HEK293T (cell line): Measurements from ENCODE around the gene EPC1.

Experiments used
- CTCF ChIA-PET: fragments of 350-600 bp; formaldehyde crosslinking; extraction: SDS; loops from one replicate; lab custom pipeline; 2021; ENCODE audit warnings: antibody characterized with exemption, inconsistent platforms; lab: Yijun Ruan, JAX
- POLR2A ChIA-PET: fragments of 350-600 bp; formaldehyde crosslinking; extraction: SDS; loops from one replicate; lab custom pipeline; 2020; ENCODE audit warnings: antibody characterized with exemption, inconsistent platforms; lab: Yijun Ruan, JAX
- DNase-seq: peaks from one replicate; pipeline ENCODE4 v3.0.0; 2012; ENCODE audit warnings: mixed read lengths; ENCODE audit errors: extremely low spot score
- ARNT ChIP-seq: fragments of 450-650 bp; IDR thresholded peaks from 2 replicates; pipeline ENCODE4 v1.6.1; 2017; ENCODE audit warnings: mild to moderate bottlenecking
- BHLHE40 ChIP-seq: fragments of 450-650 bp; IDR thresholded peaks from 2 replicates; pipeline ENCODE4 v1.6.1; 2016; ENCODE audit warnings: mild to moderate bottlenecking, moderate library complexity, borderline replicate concordance
- CTBP1 ChIP-seq: fragments of 450-650 bp; IDR thresholded peaks from 2 replicates; pipeline ENCODE4 v1.6.1; 2016; ENCODE audit warnings: borderline replicate concordance
- ELF4 ChIP-seq: fragments of 450-650 bp; IDR thresholded peaks from 2 replicates; pipeline ENCODE4 v1.6.1; 2017; ENCODE audit warnings: antibody characterized with exemption
- FOXA1 ChIP-seq: fragments of 450-650 bp; IDR thresholded peaks from 2 replicates; pipeline ENCODE4 v1.6.1; 2016; ENCODE audit warnings: mild to moderate bottlenecking
- FOXK2 ChIP-seq: fragments of 450-650 bp; IDR thresholded peaks from 2 replicates; pipeline ENCODE4 v1.6.1; 2016; ENCODE audit warnings: mild to moderate bottlenecking
- FOXM1 ChIP-seq: fragments of 450-650 bp; IDR thresholded peaks from 2 replicates; pipeline ENCODE4 v1.6.1; 2017; ENCODE audit warnings: mild to moderate bottlenecking, borderline replicate concordance
- HDGF ChIP-seq: fragments of 450-650 bp; IDR thresholded peaks from 2 replicates; pipeline ENCODE4 v1.6.1; 2017; ENCODE audit warnings: antibody characterized with exemption, borderline replicate concordance
- L3MBTL2 ChIP-seq: fragments of 450-650 bp; conservative IDR thresholded peaks from 2 replicates; pipeline ENCODE4 v1.6.1; 2016; ENCODE audit warnings: mild to moderate bottlenecking
- LEF1 ChIP-seq: fragments of 450-650 bp; IDR thresholded peaks from 2 replicates; pipeline ENCODE4 v1.6.1; 2017; ENCODE audit warnings: mild to moderate bottlenecking, borderline replicate concordance
- NFRKB ChIP-seq: fragments of 450-650 bp; IDR thresholded peaks from 2 replicates; pipeline ENCODE4 v1.6.1; 2016; ENCODE audit warnings: mild to moderate bottlenecking, moderate library complexity
- PKNOX1 ChIP-seq: fragments of 450-650 bp; IDR thresholded peaks from 2 replicates; pipeline ENCODE4 v1.6.1; 2016
- SP1 ChIP-seq: fragments of 450-650 bp; IDR thresholded peaks from 2 replicates; pipeline ENCODE4 v1.6.1; 2017
- SUZ12 ChIP-seq: fragments of 450-650 bp; IDR thresholded peaks from 2 replicates; pipeline ENCODE4 v1.6.1; 2016; ENCODE audit warnings: mild to moderate bottlenecking
- TARDBP ChIP-seq: fragments of 450-650 bp; IDR thresholded peaks from 2 replicates; pipeline ENCODE4 v1.6.1; 2016
- ZNF384 ChIP-seq: fragments of 450-650 bp; IDR thresholded peaks from 2 replicates; pipeline ENCODE4 v1.6.1; 2016

EPC1 gene

GRCh38 chr10:32246685-32247084, 100.3 kb downstream of the EPC1 start:
- POLR2A ChIA-PET, result no interaction called here
- CTCF ChIA-PET, result interaction anchor here (0.6 to 1.4 kb wide), 5 partner anchors 10 to 1529 kb away, joined by 3 to 4 read pairs (median 3); no protein-coding TSS in a partner anchor
- no peak for DNase-seq
- TF ChIP-seq TARDBP (no peak), FOXK2 (no peak), SP1 (no peak), ELF4 (no peak), SUZ12 (no peak), LEF1 (no peak), CTBP1 (no peak), NFRKB (no peak), FOXM1 (no peak), FOXA1 (no peak), PKNOX1 (no peak), ZNF384 (no peak), L3MBTL2 (no peak), BHLHE40 (no peak), ARNT (no peak), HDGF (no peak)

- DNase-seq, result no peak
- no peak for TF ChIP-seq PKNOX1
- no peak for TF ChIP-seq SUZ12
- TF ChIP-seq TARDBP, result no peak
- no peak for TF ChIP-seq FOXK2
- no peak for TF ChIP-seq NFRKB
- no peak for TF ChIP-seq ARNT
- ChIA-PET CTCF (interaction anchor here (0.7 to 1.0 kb wide), 2 partner anchors 12 to 119 kb away, joined by 3 read pairs; no protein-coding TSS in a partner anchor), POLR2A (no interaction called here)
Measured at GRCh38 chr10:32245760-32246159, 101.2 kb downstream of the EPC1 start.

- CTCF ChIA-PET, result interaction anchor here (1.0 kb wide), 1 partner anchor 10 kb away, joined by 3 read pairs; no protein-coding TSS in a partner anchor
- TF ChIP-seq TARDBP, result no peak
- no peak for TF ChIP-seq SUZ12
- no peak for TF ChIP-seq CTBP1
- TF ChIP-seq FOXM1, result no peak
- no peak for TF ChIP-seq SP1
- no peak for TF ChIP-seq LEF1
- no peak for TF ChIP-seq PKNOX1
- no peak for TF ChIP-seq ELF4
- no peak for TF ChIP-seq FOXK2
- no peak for TF ChIP-seq FOXA1
- TF ChIP-seq NFRKB, result no peak
- no peak for TF ChIP-seq L3MBTL2
- no peak for TF ChIP-seq ZNF384
- TF ChIP-seq ARNT, result no peak
- no peak for DNase-seq
- POLR2A ChIA-PET, result no interaction called here
Measured at GRCh38 chr10:32244421-32245207, 102.3 kb downstream of the EPC1 start.

- no peak for TF ChIP-seq BHLHE40
- no peak for TF ChIP-seq SP1
- TF ChIP-seq TARDBP, result no peak
- no peak for TF ChIP-seq FOXM1
- no peak for TF ChIP-seq ELF4
- no peak for TF ChIP-seq HDGF
- TF ChIP-seq CTBP1, result no peak
- TF ChIP-seq PKNOX1, result no peak
- TF ChIP-seq NFRKB, result no peak
- TF ChIP-seq L3MBTL2, result no peak
- TF ChIP-seq SUZ12, result no peak
- TF ChIP-seq LEF1, result no peak
- TF ChIP-seq ARNT, result no peak
- TF ChIP-seq FOXA1, result no peak
- TF ChIP-seq FOXK2, result no peak
- TF ChIP-seq ZNF384, result no peak
- no peak for DNase-seq
- ChIA-PET POLR2A (no interaction called here), CTCF (interaction anchor here (1.0 kb wide), 1 partner anchor 10 kb away, joined by 3 read pairs; no protein-coding TSS in a partner anchor)
Measured at GRCh38 chr10:32244011-32244410, 102.9 kb downstream of the EPC1 start.

GRCh38 chr10:32241946-32242345, 105.0 kb downstream of the EPC1 start:
- CTCF ChIA-PET, result no interaction called here
- DNase-seq, result no peak

GRCh38 chr10:32240471-32240870, 106.5 kb downstream of the EPC1 start:
- no peak for DNase-seq
- ChIA-PET POLR2A (no interaction called here), CTCF (no interaction called here)
- TF ChIP-seq FOXK2, result no peak
- no peak for TF ChIP-seq TARDBP
- no peak for TF ChIP-seq SUZ12
- no peak for TF ChIP-seq CTBP1
- no peak for TF ChIP-seq LEF1
- TF ChIP-seq NFRKB, result no peak
- TF ChIP-seq SP1, result no peak
- no peak for TF ChIP-seq L3MBTL2
- no peak for TF ChIP-seq FOXM1
- TF ChIP-seq ZNF384, result no peak
- TF ChIP-seq ARNT, result no peak
- no peak for TF ChIP-seq ELF4

More at GRCh38 chr10:32241946-32242345, 105.0 kb downstream of the EPC1 start:
- no peak for TF ChIP-seq CTBP1
- no peak for TF ChIP-seq FOXK2
- POLR2A ChIA-PET, result no interaction called here
